A673 (cell line): Measurements from ENCODE around the gene PRKCSH. TPM values are rescaled to one million over a fixed set of nuclear protein-coding genes. Genes with fewer than 3 reads are reported as not detected.
A peak's percentile ranks its signal among the peaks of the same experiment; 100 is the strongest.

Experiments used
- BruUV-seq: library from RNA; stranded (reverse); fragments of 400-500 nt; replicated peaks from 2 replicates; lab custom pipeline; 2021; lab: Mats Ljungman, UMichigan
- CTCF ChIA-PET: fragments of 300-600 bp; sonication (Branson Sonifier 250); formaldehyde crosslinking; loops from one replicate; lab custom pipeline; 2022; ENCODE audit warnings: antibody characterized with exemption; lab: Charles Lee
- POLR2A ChIA-PET: fragments of 300-600 bp; sonication (Branson Sonifier 250); formaldehyde crosslinking; loops from one replicate; lab custom pipeline; 2022; ENCODE audit warnings: antibody characterized with exemption; ENCODE audit not compliant: low non-redundant PET; lab: Charles Lee
- DNase-seq: peaks from one replicate; pipeline ENCODE4 v3.0.0-alpha.2; 2015; ENCODE audit warnings: low spot score
- H3K27ac ChIP-seq: fragments of 200-600 bp; sonication (generic); 2 replicates; pipeline ENCODE4 v1.5.1; 2016; ENCODE audit warnings: mixed run types, low read depth, mild to moderate bottlenecking, mixed read lengths, antibody characterized with exemption, low read length; ENCODE audit not compliant: poor library complexity, severe bottlenecking
- H3K27me3 ChIP-seq: fragments of 200-600 bp; sonication (generic); replicated peaks from 2 replicates; pipeline ENCODE4 v1.6.1; 2017; ENCODE audit warnings: mixed run types, low read depth, mild to moderate bottlenecking, mixed read lengths, antibody characterized with exemption, low read length; ENCODE audit not compliant: insufficient read depth, poor library complexity
- H3K36me3 ChIP-seq: fragments of 200-600 bp; sonication (generic); 2 replicates; pipeline ENCODE4 v1.6.1; 2016; ENCODE audit warnings: mixed run types, mild to moderate bottlenecking, mixed read lengths, antibody characterized with exemption, low read length; ENCODE audit not compliant: insufficient read depth, poor library complexity, severe bottlenecking
- H3K4me1 ChIP-seq: fragments of 200-600 bp; sonication (generic); 2 replicates; pipeline ENCODE4 v1.6.1; 2017; ENCODE audit warnings: mixed run types, mild to moderate bottlenecking, mixed read lengths, antibody characterized with exemption, low read length; ENCODE audit not compliant: insufficient read depth, poor library complexity, severe bottlenecking
- H3K4me3 ChIP-seq: fragments of 200-600 bp; sonication (generic); 2 replicates; pipeline ENCODE4 v1.5.1; 2016; ENCODE audit warnings: low read depth, mixed run types, mild to moderate bottlenecking, mixed read lengths, low read length; ENCODE audit not compliant: poor library complexity, severe bottlenecking
- H3K9me3 ChIP-seq: fragments of 200-600 bp; sonication (generic); 2 replicates; pipeline ENCODE4 v1.6.1; 2016; ENCODE audit warnings: mixed run types, low read depth, mild to moderate bottlenecking, mixed read lengths, antibody characterized with exemption, low read length; ENCODE audit not compliant: poor library complexity, severe bottlenecking
- EZH2 ChIP-seq: fragments of 200-600 bp; sonication (generic); IDR thresholded peaks from 2 replicates; pipeline ENCODE4 v1.6.1; 2017; ENCODE audit warnings: borderline replicate concordance, low read depth, mild to moderate bottlenecking, mixed read lengths, antibody characterized with exemption, low read length; ENCODE audit not compliant: poor library complexity, severe bottlenecking
- intact Hi-C: fragments of 100-400 bp; cut with micrococcal nuclease; formaldehyde crosslinking; loops from one replicate; pipeline ENCODE4 v1.10.0; 2022; ENCODE audit not compliant: unreplicated experiment
- total RNA-seq: library from RNA; stranded (reverse); gene quantifications from 2 replicates; pipeline ENCODE4 v1.2.3, GENCODE V29; 2021
- TF ChIP-seq, protein P1 (sequence below): fragments of 300-800, 200-600 bp; sonication (generic); conservative IDR thresholded peaks from 2 replicates; pipeline ENCODE4 v1.5.1; 2017; ENCODE audit warnings: low read depth, mild to moderate bottlenecking, antibody characterized with exemption, low read length, moderate library complexity, mixed read lengths

Gene PRKCSH
- total RNA-seq, 1 experiment from 2014 or later, result 468 TPM

DNA sequence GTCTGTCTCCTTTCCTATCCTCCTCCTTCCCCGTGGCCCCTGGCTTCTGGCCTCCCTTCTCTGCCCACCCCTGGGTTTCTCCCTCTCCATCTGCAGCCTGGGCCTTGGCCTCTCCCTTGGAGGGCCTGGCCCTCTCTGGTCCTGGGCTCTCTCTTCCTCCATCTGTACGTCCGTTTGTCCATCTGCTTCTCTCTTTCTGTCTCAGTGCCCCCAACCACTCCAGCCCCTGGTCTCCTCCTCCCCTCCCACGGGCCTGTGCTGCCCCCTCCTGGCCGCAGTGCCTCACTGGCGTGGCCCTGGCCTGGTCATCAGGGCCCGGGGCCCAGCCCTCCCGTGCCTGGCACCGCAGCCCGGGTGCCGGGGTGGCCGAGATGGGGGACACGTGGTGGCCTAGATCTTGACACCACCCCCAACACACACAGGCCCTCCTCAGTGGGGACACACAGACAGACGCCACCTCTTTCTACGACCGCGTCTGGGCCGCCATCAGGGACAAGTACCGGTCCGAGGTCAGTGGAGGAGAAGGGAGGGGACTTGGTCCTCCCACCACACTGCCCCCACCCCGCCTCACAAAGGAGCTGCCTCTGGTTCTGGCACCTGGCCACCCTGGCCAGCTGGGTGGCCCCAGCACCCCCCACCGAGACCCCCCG, 11.3 kb downstream of the PRKCSH start:
- POLR2A ChIA-PET, result no interaction called here
- H3K36me3 ChIP-seq, result peaks cover 44% of the 10 kb centered on the region
- no peak overlapping the region for H3K4me3 ChIP-seq
- CTCF ChIA-PET, result interaction anchor here (0.6 kb wide), 3 partner anchors 10 to 133 kb away, joined by 3 to 5 read pairs (median 4); no protein-coding TSS in a partner anchor
- no peaks in the 10 kb centered on the region for H3K27me3 ChIP-seq
- intact Hi-C loops, result loop anchor here (10.0 kb wide), 1 partner anchor 152 kb away; the partner anchor contains the start of gene TSPAN16
- H3K27ac ChIP-seq, result no peak overlapping the region
- no TSS peak for BruUV-seq
- no peaks in the 10 kb centered on the region for H3K9me3 ChIP-seq
- peaks cover 6% of the 10 kb centered on the region for H3K4me1 ChIP-seq
- TF ChIP-seq, protein P1, sequence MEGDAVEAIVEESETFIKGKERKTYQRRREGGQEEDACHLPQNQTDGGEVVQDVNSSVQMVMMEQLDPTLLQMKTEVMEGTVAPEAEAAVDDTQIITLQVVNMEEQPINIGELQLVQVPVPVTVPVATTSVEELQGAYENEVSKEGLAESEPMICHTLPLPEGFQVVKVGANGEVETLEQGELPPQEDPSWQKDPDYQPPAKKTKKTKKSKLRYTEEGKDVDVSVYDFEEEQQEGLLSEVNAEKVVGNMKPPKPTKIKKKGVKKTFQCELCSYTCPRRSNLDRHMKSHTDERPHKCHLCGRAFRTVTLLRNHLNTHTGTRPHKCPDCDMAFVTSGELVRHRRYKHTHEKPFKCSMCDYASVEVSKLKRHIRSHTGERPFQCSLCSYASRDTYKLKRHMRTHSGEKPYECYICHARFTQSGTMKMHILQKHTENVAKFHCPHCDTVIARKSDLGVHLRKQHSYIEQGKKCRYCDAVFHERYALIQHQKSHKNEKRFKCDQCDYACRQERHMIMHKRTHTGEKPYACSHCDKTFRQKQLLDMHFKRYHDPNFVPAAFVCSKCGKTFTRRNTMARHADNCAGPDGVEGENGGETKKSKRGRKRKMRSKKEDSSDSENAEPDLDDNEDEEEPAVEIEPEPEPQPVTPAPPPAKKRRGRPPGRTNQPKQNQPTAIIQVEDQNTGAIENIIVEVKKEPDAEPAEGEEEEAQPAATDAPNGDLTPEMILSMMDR, result peak; percentile 81
- TF ChIP-seq EZH2, result no peak
- DNase-seq, result peak; percentile 60

GRCh38 chr19:11447347-11448262, 12.2 kb downstream of the PRKCSH start:
- Histone ChIP-seq H3K27ac (no peak overlapping the region), H3K9me3 (no peaks in the 10 kb centered on the region), H3K4me1 (peaks cover 14% of the 10 kb centered on the region), H3K27me3 (no peaks in the 10 kb centered on the region), H3K36me3 (peaks cover 36% of the 10 kb centered on the region), H3K4me3 (no peak overlapping the region)
- ChIA-PET CTCF (interaction anchor here (0.6 kb wide), 2 partner anchors 11 to 18 kb away, joined by 4 to 5 read pairs; no protein-coding TSS in a partner anchor), POLR2A (no interaction called here)
- intact Hi-C loops, result loop anchor here (10.0 kb wide), 1 partner anchor 153 kb away; the partner anchor contains the start of gene TSPAN16
- DNase-seq, result no peak
- no peak for TF ChIP-seq EZH2
- TF ChIP-seq, protein P1, result no peak
- BruUV-seq, result no TSS peak

GRCh38 chr19:11448410-11448809, 13.0 kb downstream of the PRKCSH start:
- H3K27me3 ChIP-seq, result no peaks in the 10 kb centered on the region
- no TSS peak for BruUV-seq
- POLR2A ChIA-PET, result no interaction called here
- H3K4me3 ChIP-seq, result no peak overlapping the region
- peaks cover 35% of the 10 kb centered on the region for H3K36me3 ChIP-seq
- TF ChIP-seq, protein P1, result no peak
- no peak for TF ChIP-seq EZH2
- peaks cover 17% of the 10 kb centered on the region for H3K4me1 ChIP-seq
- intact Hi-C loops, result loop anchor here (10.0 kb wide), 1 partner anchor 154 kb away; the partner anchor contains the start of gene TSPAN16
- no peaks in the 10 kb centered on the region for H3K9me3 ChIP-seq
- no peak for DNase-seq
- H3K27ac ChIP-seq, result no peak overlapping the region
- CTCF ChIA-PET, result no interaction called here
